Ishikawa (cell line): ENCODE measurements around the gene GTPBP4.

Experiments used
- CEBPB ChIP-seq: IDR thresholded peaks from 2 replicates; pipeline ENCODE4 v1.6.1; 2012
- CREB1 ChIP-seq: IDR thresholded peaks from 2 replicates; pipeline ENCODE4 v1.6.1; 2012; ENCODE audit warnings: low read depth
- EGR1 ChIP-seq: IDR thresholded peaks from 2 replicates; pipeline ENCODE4 v1.6.1; 2012
- EP300 ChIP-seq: IDR thresholded peaks from 2 replicates; pipeline ENCODE4 v1.6.1; 2012; ENCODE audit warnings: borderline replicate concordance
- FOXM1 ChIP-seq: IDR thresholded peaks from 2 replicates; pipeline ENCODE4 v1.6.1; 2012; ENCODE audit warnings: low read depth, borderline replicate concordance
- NFIC ChIP-seq: IDR thresholded peaks from 2 replicates; pipeline ENCODE4 v1.6.1; 2012
- RAD21 ChIP-seq: IDR thresholded peaks from 2 replicates; pipeline ENCODE4 v1.6.1; 2012; ENCODE audit warnings: low read depth
- TAF1 ChIP-seq: IDR thresholded peaks from 2 replicates; pipeline ENCODE4 v1.6.1; 2012; ENCODE audit warnings: low read depth, mild to moderate bottlenecking
- TCF12 ChIP-seq: IDR thresholded peaks from 2 replicates; pipeline ENCODE4 v1.6.1; 2012; ENCODE audit warnings: low read depth
- TEAD4 ChIP-seq: IDR thresholded peaks from 2 replicates; pipeline ENCODE4 v1.6.1; 2012
- YY1 ChIP-seq: IDR thresholded peaks from 2 replicates; pipeline ENCODE4 v1.6.1; 2012; ENCODE audit warnings: low read depth
- ZBTB7A ChIP-seq: IDR thresholded peaks from 2 replicates; pipeline ENCODE4 v1.6.1; 2012; ENCODE audit warnings: low read depth
- TF ChIP-seq, protein P1 (sequence below): IDR thresholded peaks from 2 replicates; pipeline ENCODE4 v1.6.1; 2012
- TF ChIP-seq, protein P2 (sequence below): IDR thresholded peaks from 2 replicates; pipeline ENCODE4 v1.6.1; 2012
- TF ChIP-seq, protein P3 (sequence below): IDR thresholded peaks from 2 replicates; pipeline ENCODE4 v1.6.1; 2012; ENCODE audit warnings: low read depth, mild to moderate bottlenecking

GTPBP4 gene

GRCh38 chr10:970311-971149, 17.7 kb upstream of the GTPBP4 start:
- TF ChIP-seq EP300 (no peak), TAF1 (no peak), FOXM1 (no peak)
- TF ChIP-seq, protein P1, sequence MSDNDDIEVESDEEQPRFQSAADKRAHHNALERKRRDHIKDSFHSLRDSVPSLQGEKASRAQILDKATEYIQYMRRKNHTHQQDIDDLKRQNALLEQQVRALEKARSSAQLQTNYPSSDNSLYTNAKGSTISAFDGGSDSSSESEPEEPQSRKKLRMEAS: no peak

- TF ChIP-seq, protein P1: no peak
- no peak for TF ChIP-seq ZBTB7A
- no peak for TF ChIP-seq CREB1
- TF ChIP-seq, protein P2, sequence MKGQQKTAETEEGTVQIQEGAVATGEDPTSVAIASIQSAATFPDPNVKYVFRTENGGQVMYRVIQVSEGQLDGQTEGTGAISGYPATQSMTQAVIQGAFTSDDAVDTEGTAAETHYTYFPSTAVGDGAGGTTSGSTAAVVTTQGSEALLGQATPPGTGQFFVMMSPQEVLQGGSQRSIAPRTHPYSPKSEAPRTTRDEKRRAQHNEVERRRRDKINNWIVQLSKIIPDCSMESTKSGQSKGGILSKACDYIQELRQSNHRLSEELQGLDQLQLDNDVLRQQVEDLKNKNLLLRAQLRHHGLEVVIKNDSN: no peak
- no peak for TF ChIP-seq FOXM1
- TF ChIP-seq, protein P3, sequence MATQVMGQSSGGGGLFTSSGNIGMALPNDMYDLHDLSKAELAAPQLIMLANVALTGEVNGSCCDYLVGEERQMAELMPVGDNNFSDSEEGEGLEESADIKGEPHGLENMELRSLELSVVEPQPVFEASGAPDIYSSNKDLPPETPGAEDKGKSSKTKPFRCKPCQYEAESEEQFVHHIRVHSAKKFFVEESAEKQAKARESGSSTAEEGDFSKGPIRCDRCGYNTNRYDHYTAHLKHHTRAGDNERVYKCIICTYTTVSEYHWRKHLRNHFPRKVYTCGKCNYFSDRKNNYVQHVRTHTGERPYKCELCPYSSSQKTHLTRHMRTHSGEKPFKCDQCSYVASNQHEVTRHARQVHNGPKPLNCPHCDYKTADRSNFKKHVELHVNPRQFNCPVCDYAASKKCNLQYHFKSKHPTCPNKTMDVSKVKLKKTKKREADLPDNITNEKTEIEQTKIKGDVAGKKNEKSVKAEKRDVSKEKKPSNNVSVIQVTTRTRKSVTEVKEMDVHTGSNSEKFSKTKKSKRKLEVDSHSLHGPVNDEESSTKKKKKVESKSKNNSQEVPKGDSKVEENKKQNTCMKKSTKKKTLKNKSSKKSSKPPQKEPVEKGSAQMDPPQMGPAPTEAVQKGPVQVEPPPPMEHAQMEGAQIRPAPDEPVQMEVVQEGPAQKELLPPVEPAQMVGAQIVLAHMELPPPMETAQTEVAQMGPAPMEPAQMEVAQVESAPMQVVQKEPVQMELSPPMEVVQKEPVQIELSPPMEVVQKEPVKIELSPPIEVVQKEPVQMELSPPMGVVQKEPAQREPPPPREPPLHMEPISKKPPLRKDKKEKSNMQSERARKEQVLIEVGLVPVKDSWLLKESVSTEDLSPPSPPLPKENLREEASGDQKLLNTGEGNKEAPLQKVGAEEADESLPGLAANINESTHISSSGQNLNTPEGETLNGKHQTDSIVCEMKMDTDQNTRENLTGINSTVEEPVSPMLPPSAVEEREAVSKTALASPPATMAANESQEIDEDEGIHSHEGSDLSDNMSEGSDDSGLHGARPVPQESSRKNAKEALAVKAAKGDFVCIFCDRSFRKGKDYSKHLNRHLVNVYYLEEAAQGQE: no peak
Measured at GRCh38 chr10:971150-971542, 17.1 kb upstream of the GTPBP4 start.

- no peak for TF ChIP-seq CEBPB
- TF ChIP-seq RAD21: no peak
- TF ChIP-seq, protein P2: no peak
- no peak for TF ChIP-seq ZBTB7A
- TF ChIP-seq, protein P1: no peak
- TF ChIP-seq CREB1: no peak
- TF ChIP-seq TCF12: no peak
- no peak for TF ChIP-seq TEAD4
- no peak for TF ChIP-seq EGR1
- no peak for TF ChIP-seq YY1
- no peak for TF ChIP-seq FOXM1
Measured at GRCh38 chr10:971613-972012, 16.6 kb upstream of the GTPBP4 start.

DNA sequence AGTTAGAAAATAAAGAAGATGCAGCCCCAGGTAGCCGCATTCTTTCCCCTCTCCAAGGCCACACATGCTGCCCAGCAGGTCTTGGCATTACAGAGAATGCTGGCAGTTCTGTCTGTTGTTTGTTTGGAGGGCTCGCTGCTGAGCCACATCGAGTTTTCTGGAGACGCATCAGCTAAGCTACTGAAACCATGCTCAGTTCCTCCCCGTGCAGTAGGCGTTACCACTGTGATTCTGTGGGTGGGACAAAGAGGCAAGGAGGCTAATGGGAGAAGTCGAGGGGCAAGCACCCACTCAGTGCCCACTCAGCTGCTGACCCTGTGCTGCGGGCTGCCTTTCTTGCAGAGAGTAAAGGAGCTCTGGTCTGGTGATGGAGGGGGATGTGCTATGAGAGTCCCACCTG, 15.5 kb upstream of the GTPBP4 start:
- no peak for TF ChIP-seq ZBTB7A
- TF ChIP-seq, protein P3: no peak
- no peak for TF ChIP-seq EP300
- TF ChIP-seq TCF12: no peak
- no peak for TF ChIP-seq EGR1
- no peak for TF ChIP-seq YY1
- TF ChIP-seq NFIC: no peak
- TF ChIP-seq CREB1: no peak
- TF ChIP-seq TEAD4: no peak
- no peak for TF ChIP-seq FOXM1
- TF ChIP-seq, protein P2: no peak
- TF ChIP-seq RAD21: no peak
- TF ChIP-seq, protein P1: no peak

GRCh38 chr10:974038-974784, 14.0 kb upstream of the GTPBP4 start:
- TF ChIP-seq, protein P2: no peak
- TF ChIP-seq NFIC: no peak
- TF ChIP-seq YY1: no peak
